AG04449 (cell line): ENCODE data around the gene CPHXL.

Experiments used
- CTCF ChIA-PET: fragments of 350-600 bp; formaldehyde crosslinking; extraction: SDS; loops from one replicate; lab custom pipeline; 2021; ENCODE audit warnings: antibody characterized with exemption; lab: Yijun Ruan, JAX
- POLR2A ChIA-PET: fragments of 400-600, 350-600 bp; formaldehyde crosslinking; extraction: SDS; loops from one replicate; lab custom pipeline; 2020; ENCODE audit warnings: antibody characterized with exemption, inconsistent platforms; lab: Yijun Ruan, JAX
- DNase-seq: peaks from one replicate; pipeline ENCODE4 v3.0.0-alpha.2; 2010; ENCODE audit warnings: low read depth, low spot score
- H3K4me3 ChIP-seq: 2 replicates; pipeline ENCODE4 v1.5.1; 2011; ENCODE audit warnings: low read depth, mild to moderate bottlenecking, control low read depth, low read length
- TF ChIP-seq, protein P1 (sequence below): IDR thresholded peaks from one replicate; pipeline ENCODE4 v1.5.1; 2011; ENCODE audit warnings: mild to moderate bottlenecking, moderate library complexity, low read length, control low read depth, inconsistent platforms; ENCODE audit not compliant: insufficient read depth; ENCODE audit errors: missing control alignments

CPHXL gene

GRCh38 chr16:75697571-75697970, 28.7 kb downstream of the CPHXL start:
- TF ChIP-seq, protein P1, sequence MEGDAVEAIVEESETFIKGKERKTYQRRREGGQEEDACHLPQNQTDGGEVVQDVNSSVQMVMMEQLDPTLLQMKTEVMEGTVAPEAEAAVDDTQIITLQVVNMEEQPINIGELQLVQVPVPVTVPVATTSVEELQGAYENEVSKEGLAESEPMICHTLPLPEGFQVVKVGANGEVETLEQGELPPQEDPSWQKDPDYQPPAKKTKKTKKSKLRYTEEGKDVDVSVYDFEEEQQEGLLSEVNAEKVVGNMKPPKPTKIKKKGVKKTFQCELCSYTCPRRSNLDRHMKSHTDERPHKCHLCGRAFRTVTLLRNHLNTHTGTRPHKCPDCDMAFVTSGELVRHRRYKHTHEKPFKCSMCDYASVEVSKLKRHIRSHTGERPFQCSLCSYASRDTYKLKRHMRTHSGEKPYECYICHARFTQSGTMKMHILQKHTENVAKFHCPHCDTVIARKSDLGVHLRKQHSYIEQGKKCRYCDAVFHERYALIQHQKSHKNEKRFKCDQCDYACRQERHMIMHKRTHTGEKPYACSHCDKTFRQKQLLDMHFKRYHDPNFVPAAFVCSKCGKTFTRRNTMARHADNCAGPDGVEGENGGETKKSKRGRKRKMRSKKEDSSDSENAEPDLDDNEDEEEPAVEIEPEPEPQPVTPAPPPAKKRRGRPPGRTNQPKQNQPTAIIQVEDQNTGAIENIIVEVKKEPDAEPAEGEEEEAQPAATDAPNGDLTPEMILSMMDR, result no peak
- ChIA-PET POLR2A (no interaction called here), CTCF (no interaction called here)
- no peak overlapping the region for H3K4me3 ChIP-seq
- DNase-seq, result no peak

GRCh38 chr16:75695708-75696107, 30.6 kb downstream of the CPHXL start:
- ChIA-PET POLR2A (no interaction called here), CTCF (no interaction called here)
- no peak for DNase-seq

DNA sequence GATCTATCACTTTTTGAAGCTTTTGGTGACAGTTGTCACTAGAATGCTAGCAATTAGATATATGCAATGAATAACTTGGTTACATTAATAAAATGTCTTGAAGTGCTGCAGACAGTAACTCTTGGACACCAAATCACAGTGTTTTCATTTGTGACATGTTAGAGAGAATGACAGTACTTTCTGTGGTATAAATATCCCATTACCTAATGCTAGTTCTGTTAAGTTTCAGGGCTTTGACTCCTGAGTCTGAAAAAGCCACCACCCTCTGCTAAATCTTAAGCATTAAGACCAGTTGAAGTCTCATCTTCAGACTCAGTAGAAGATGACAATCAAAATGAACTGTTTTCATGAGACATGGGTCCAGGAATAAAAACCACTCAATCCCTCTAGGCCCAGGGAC, 38.9 kb downstream of the CPHXL start:
- TF ChIP-seq, protein P1, result no peak
- CTCF ChIA-PET, result no interaction called here
- DNase-seq, result no peak
- POLR2A ChIA-PET, result no interaction called here
- no peak overlapping the region for H3K4me3 ChIP-seq

More at GRCh38 chr16:75695708-75696107, 30.6 kb downstream of the CPHXL start:
- TF ChIP-seq, protein P1, result no peak
- no peak overlapping the region for H3K4me3 ChIP-seq

- ChIA-PET POLR2A (no interaction called here), CTCF (no interaction called here)
- TF ChIP-seq, protein P1, result no peak
- no peak overlapping the region for H3K4me3 ChIP-seq
- no peak for DNase-seq
Measured at GRCh38 chr16:75682308-75682707, 44.0 kb downstream of the CPHXL start.

GRCh38 chr16:75679366-75679765, 46.9 kb downstream of the CPHXL start:
- ChIA-PET POLR2A (no interaction called here), CTCF (no interaction called here)
- no peak overlapping the region for H3K4me3 ChIP-seq
- no peak for DNase-seq
- TF ChIP-seq, protein P1, result no peak

- DNase-seq, result no peak
- H3K4me3 ChIP-seq, result no peak within 1 kb of the TSS
- POLR2A ChIA-PET, result no interaction called here
- CTCF ChIA-PET, result interaction anchor here (1.1 kb wide), 1 partner anchor 87 kb away, joined by 3 read pairs; no protein-coding TSS in a partner anchor
- TF ChIP-seq, protein P1, result no peak
Measured at GRCh38 chr16:75676909-75677308, 49.4 kb downstream of the CPHXL start, which contains the start of gene CPHXL2. Gene CPHXL2 (minus strand): TSS chr16:75677009. CDS start chr16:75676999, 10 bp downstream.
